Activated B cell treated with CpG ODN at 0.5 μM for 24 hours (primary cell): ENCODE results near the gene GNL2. TPM values are rescaled to one million over a fixed set of nuclear protein-coding genes. Genes with fewer than 3 reads are reported as not detected.
"Not testable (repeated sequence)": the region's sequence is repeated elsewhere in the genome, so short reads cannot be mapped to it uniquely, and the experiment has no call there.

Experiments used
- ATAC-seq: fragments of 200-7000 bp; cut with Tn5 transposase; one replicate; pipeline ENCODE4 v1.10.0; 2021; ENCODE audit warnings: low read depth, mild to moderate bottlenecking, moderate library complexity
- CTCF ChIA-PET: fragments of 350-600 bp; sonication (Branson Sonifier 250); formaldehyde crosslinking; loops from one replicate; lab custom pipeline; 2021; ENCODE audit warnings: antibody characterized with exemption; lab: Charles Lee
- POLR2A ChIA-PET: fragments of 350-600 bp; sonication (Branson Sonifier 250); formaldehyde crosslinking; loops from one replicate; lab custom pipeline; 2021; ENCODE audit warnings: antibody characterized with exemption; lab: Charles Lee
- DNase-seq: peaks from one replicate; pipeline ENCODE4 v3.0.0; 2022
- H3K27ac Mint-ChIP-seq: one replicate; pipeline ENCODE4 v1.8.0; 2020; ENCODE audit warnings: mixed read lengths
- H3K27me3 Mint-ChIP-seq: one replicate; pipeline ENCODE4 v1.8.0; 2021; ENCODE audit warnings: mixed read lengths
- H3K36me3 Mint-ChIP-seq: one replicate; pipeline ENCODE4 v1.8.0; 2021; ENCODE audit warnings: low read depth, mixed read lengths
- H3K4me1 Mint-ChIP-seq: one replicate; pipeline ENCODE4 v1.8.0; 2021; ENCODE audit warnings: mixed read lengths
- H3K4me3 Mint-ChIP-seq: one replicate; pipeline ENCODE4 v1.8.0; 2020; ENCODE audit warnings: mild to moderate bottlenecking, mixed read lengths
- H3K9me3 Mint-ChIP-seq: one replicate; pipeline ENCODE4 v1.8.0; 2020; ENCODE audit warnings: mixed read lengths
- intact Hi-C: fragments of 100-400 bp; cut with micrococcal nuclease; formaldehyde crosslinking; loops from one replicate; pipeline ENCODE4 v1.15.1; 2024
- total RNA-seq: library from RNA; stranded (reverse); gene quantifications from 2 replicates; pipeline ENCODE4 v1.2.3, GENCODE V29; 2022
- TF ChIP-seq, protein P1 (sequence below): fragments of 200-600 bp; IDR thresholded peaks from one replicate; pipeline ENCODE4 v1.8.0; 2022; ENCODE audit warnings: antibody characterized with exemption, mild to moderate bottlenecking

Gene GNL2
- total RNA-seq, 1 donor from 2014 or later: 68.0 TPM

DNA sequence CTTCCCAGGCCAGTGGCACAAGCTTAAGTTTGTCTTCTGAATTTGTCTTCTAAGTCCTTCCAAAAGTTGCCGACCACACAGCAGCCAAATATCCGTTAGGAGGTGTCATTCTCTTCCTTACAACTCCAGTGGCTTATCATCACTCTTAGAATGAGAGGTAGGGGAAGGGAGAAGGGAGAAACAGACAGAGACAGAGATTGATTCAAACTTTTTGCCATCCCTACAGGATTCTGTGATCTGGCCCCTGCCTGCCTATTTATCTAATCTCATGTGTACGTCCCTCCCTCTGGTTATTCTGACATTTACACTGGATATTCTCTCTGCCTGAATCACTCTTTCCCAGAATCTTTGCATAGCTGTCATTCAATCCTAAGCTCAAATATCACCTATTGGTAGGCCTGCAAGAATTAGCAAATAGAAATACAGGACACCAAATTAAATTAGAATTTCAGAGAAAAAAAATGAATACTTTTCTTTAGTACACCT is 488 bp upstream of the GNL2 start:
- DNase-seq (no peak), ATAC-seq (no peak)
- CTCF ChIA-PET: interaction anchor here (1.8 kb wide), 1 partner anchor 86 kb away, joined by 11 read pairs; no protein-coding TSS in a partner anchor
- Mint-ChIP-seq H3K4me3 (peak overlapping the region; percentile 99), H3K27ac (peak overlapping the region; percentile 96), H3K36me3 (peaks cover 28% of the 10 kb centered on the region), H3K4me1 (peaks cover 30% of the 10 kb centered on the region), H3K27me3 (peaks cover 5% of the 10 kb centered on the region), H3K9me3 (no peaks in the 10 kb centered on the region)
- intact Hi-C loops: loop anchor here (5.0 to 10.0 kb wide), 4 partner anchors 119 to 1134 kb away; partner anchors contain the start of genes C1orf122, MRPS15, SF3A3 and YRDC
- TF ChIP-seq, protein P1, sequence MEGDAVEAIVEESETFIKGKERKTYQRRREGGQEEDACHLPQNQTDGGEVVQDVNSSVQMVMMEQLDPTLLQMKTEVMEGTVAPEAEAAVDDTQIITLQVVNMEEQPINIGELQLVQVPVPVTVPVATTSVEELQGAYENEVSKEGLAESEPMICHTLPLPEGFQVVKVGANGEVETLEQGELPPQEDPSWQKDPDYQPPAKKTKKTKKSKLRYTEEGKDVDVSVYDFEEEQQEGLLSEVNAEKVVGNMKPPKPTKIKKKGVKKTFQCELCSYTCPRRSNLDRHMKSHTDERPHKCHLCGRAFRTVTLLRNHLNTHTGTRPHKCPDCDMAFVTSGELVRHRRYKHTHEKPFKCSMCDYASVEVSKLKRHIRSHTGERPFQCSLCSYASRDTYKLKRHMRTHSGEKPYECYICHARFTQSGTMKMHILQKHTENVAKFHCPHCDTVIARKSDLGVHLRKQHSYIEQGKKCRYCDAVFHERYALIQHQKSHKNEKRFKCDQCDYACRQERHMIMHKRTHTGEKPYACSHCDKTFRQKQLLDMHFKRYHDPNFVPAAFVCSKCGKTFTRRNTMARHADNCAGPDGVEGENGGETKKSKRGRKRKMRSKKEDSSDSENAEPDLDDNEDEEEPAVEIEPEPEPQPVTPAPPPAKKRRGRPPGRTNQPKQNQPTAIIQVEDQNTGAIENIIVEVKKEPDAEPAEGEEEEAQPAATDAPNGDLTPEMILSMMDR: no peak
- POLR2A ChIA-PET: interaction anchor here (1.0 to 2.6 kb wide), 6 partner anchors 81 to 263 kb away, joined by 3 to 13 read pairs (median 6); partner anchors contain the start of genes MEAF6 and MTF1

DNA sequence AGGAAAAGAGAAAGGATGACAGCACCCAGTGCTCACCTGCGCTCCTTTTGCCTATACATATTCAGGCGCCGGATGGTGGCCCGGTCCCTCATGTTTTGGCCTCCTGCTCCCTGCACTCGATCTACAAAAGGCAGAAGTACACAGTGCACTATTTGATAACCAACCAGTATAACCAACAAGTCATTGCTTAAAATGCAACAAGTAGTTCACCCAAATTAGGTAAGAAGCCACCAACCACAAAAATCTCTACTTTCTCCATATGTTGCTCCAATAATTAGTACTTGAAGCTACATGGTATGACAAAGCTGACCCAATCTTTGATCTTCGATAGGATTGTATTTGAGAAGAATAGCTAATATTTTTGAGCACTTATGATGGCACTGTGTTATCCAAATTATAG is 2.0 kb downstream of the GNL2 start:
- intact Hi-C loops: loop anchor here (2.0 to 10.0 kb wide), 2 partner anchors 89 to 401 kb away; partner anchors contain the start of gene SF3A3
- Mint-ChIP-seq H3K4me1 (peaks cover 30% of the 10 kb centered on the region), H3K9me3 (no peaks in the 10 kb centered on the region), H3K4me3 (peak overlapping the region; percentile 7), H3K36me3 (peaks cover 46% of the 10 kb centered on the region), H3K27me3 (peaks cover 3% of the 10 kb centered on the region), H3K27ac (no peak overlapping the region)
- TF ChIP-seq, protein P1: no peak
- no peak for DNase-seq
- CTCF ChIA-PET: interaction anchor here (0.8 kb wide), 1 partner anchor 88 kb away, joined by 4 read pairs; no protein-coding TSS in a partner anchor
- no peak for ATAC-seq
- POLR2A ChIA-PET: interaction anchor here (2.6 kb wide), 1 partner anchor 96 kb away, joined by 13 read pairs; a partner anchor contains a TSS

GRCh38 chr1:37588939-37589338 is 6.8 kb downstream of the GNL2 start:
- Mint-ChIP-seq H3K36me3 (peaks cover 78% of the 10 kb centered on the region), H3K4me1 (peaks cover 8% of the 10 kb centered on the region), H3K27ac (no peak overlapping the region), H3K9me3 (no peaks in the 10 kb centered on the region), H3K27me3 (no peaks in the 10 kb centered on the region), H3K4me3 (no peak overlapping the region)
- intact Hi-C loops: no loop called here
- ATAC-seq (no peak), DNase-seq (no peak)
- CTCF ChIA-PET: no interaction called here
- POLR2A ChIA-PET: no interaction called here
- TF ChIP-seq, protein P1: no peak

GRCh38 chr1:37584544-37584943 is 11.2 kb downstream of the GNL2 start:
- CTCF ChIA-PET, DNase-seq, H3K27ac Mint-ChIP-seq, POLR2A ChIA-PET, H3K4me1 Mint-ChIP-seq, H3K4me3 Mint-ChIP-seq, H3K27me3 Mint-ChIP-seq, intact Hi-C loops, ATAC-seq, H3K9me3 Mint-ChIP-seq: not testable (repeated sequence)
- peaks cover 80% of the 10 kb centered on the region for H3K36me3 Mint-ChIP-seq

DNA sequence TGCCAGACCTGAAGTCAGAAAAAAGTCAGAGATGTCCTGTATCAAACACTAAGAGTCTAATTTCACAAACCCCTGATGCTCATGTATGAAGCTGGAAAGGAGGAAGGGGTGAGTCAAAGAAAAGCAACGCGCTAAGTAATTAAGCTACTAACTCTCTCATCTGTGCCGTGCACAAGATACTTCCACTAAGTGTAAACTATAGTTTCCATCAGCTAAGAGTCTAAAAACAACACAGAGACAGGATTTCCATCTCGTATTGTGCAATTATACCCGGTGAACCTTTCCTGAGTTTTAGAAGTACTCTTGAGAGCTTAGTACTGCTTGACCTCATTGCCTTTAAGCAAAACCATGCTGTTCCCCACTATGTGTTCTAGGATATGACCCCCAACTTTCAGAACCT is 20.0 kb downstream of the GNL2 start:
- no peak overlapping the region for H3K4me3 Mint-ChIP-seq
- no peak overlapping the region for H3K27ac Mint-ChIP-seq
- no peaks in the 10 kb centered on the region for H3K9me3 Mint-ChIP-seq
- ChIA-PET POLR2A (no interaction called here), CTCF (interaction anchor here (2.0 kb wide), 1 partner anchor 22 kb away, joined by 5 read pairs; no protein-coding TSS in a partner anchor)
- DNase-seq (no peak), ATAC-seq (no peak)
- peaks cover 87% of the 10 kb centered on the region for H3K36me3 Mint-ChIP-seq
- intact Hi-C loops: no loop called here
- no peaks in the 10 kb centered on the region for H3K27me3 Mint-ChIP-seq
- H3K4me1 Mint-ChIP-seq: no peaks in the 10 kb centered on the region
- TF ChIP-seq, protein P1: no peak
